ENCODE measurements around the gene ABCA5. TPM values are rescaled to one million over a fixed set of nuclear protein-coding genes. Genes with fewer than 3 reads are reported as not detected.

The ABCA5 gene
- polyA plus RNA-seq, 1 donor from 2014 or later, result 91.7 TPM

GRCh38 chr17:69326377-69327059, 415 bp downstream of the ABCA5 start:
- Histone ChIP-seq H3F3A (ENCODE audit: insufficient read depth, low read length, poor library complexity, severe bottlenecking) (no peaks in the 10 kb centered on the region), H3K27me3 (ENCODE audit: insufficient read depth, low read depth, low read length) (no peaks in the 10 kb centered on the region), H3K4me2 (ENCODE audit: low read length) (peak overlapping the region; percentile 93), H3K9ac (ENCODE audit: low read length) (peak overlapping the region; percentile 89), H4K20me1 (ENCODE audit: insufficient read depth) (no peaks in the 10 kb centered on the region), H2AFZ (ENCODE audit: low read depth, low read length) (peak overlapping the region; percentile 94), H3K27ac (ENCODE audit: low read length) (peak overlapping the region; percentile 83), H3K9me3 (ENCODE audit: low read length) (no peaks in the 10 kb centered on the region), H3K36me3 (ENCODE audit: insufficient read depth, low read length) (no peaks in the 10 kb centered on the region), H3K9me2 (ENCODE audit: insufficient read depth, low read length) (no peaks in the 10 kb centered on the region), H3K79me2 (replicated peaks; ENCODE audit: insufficient read depth, low read length) (no peaks in the 10 kb centered on the region), H3K4me3 (ENCODE audit: low read length) (peak overlapping the region; percentile 96)
- TF ChIP-seq EZH2 (IDR thresholded peaks at IDR 0.05; ENCODE audit: borderline replicate concordance, insufficient read depth, low read length, poor library complexity, severe bottlenecking) (no peak), CTCF (IDR thresholded peaks at IDR 0.05; ENCODE audit: poor library complexity, severe bottlenecking) (peak; percentile 8), EP300 (conservative IDR thresholded peaks at IDR 0.05; ENCODE audit: poor library complexity, severe bottlenecking) (peak; percentile 28)

GRCh38 chr17:69325518-69326376, 1.2 kb downstream of the ABCA5 start:
- Histone ChIP-seq H3K79me2 (replicated peaks; ENCODE audit: insufficient read depth, low read length) (no peaks in the 10 kb centered on the region), H4K20me1 (ENCODE audit: insufficient read depth) (no peaks in the 10 kb centered on the region), H3K9ac (ENCODE audit: low read length) (peak overlapping the region; percentile 89), H3K9me3 (ENCODE audit: low read length) (no peaks in the 10 kb centered on the region), H3K4me3 (ENCODE audit: low read length) (peak overlapping the region; percentile 96), H3F3A (ENCODE audit: insufficient read depth, low read length, poor library complexity, severe bottlenecking) (no peaks in the 10 kb centered on the region), H3K9me2 (ENCODE audit: insufficient read depth, low read length) (no peaks in the 10 kb centered on the region), H2AFZ (ENCODE audit: low read depth, low read length) (peak overlapping the region; percentile 94), H3K27ac (ENCODE audit: low read length) (peak overlapping the region; percentile 83), H3K4me2 (ENCODE audit: low read length) (peak overlapping the region; percentile 93), H3K36me3 (ENCODE audit: insufficient read depth, low read length) (no peaks in the 10 kb centered on the region), H3K27me3 (ENCODE audit: insufficient read depth, low read depth, low read length) (no peaks in the 10 kb centered on the region)
- TF ChIP-seq EZH2 (IDR thresholded peaks at IDR 0.05; ENCODE audit: borderline replicate concordance, insufficient read depth, low read length, poor library complexity, severe bottlenecking), result no peak
- TF ChIP-seq REST (IDR thresholded peaks at IDR 0.05; ENCODE audit: borderline replicate concordance), result peak; percentile 0

GRCh38 chr17:69323806-69324205, 3.1 kb downstream of the ABCA5 start:
- Histone ChIP-seq H3K9ac (ENCODE audit: low read length) (no peak overlapping the region), H3K9me3 (ENCODE audit: low read length) (no peaks in the 10 kb centered on the region), H3K79me2 (replicated peaks; ENCODE audit: insufficient read depth, low read length) (no peaks in the 10 kb centered on the region), H3K27me3 (ENCODE audit: insufficient read depth, low read depth, low read length) (no peaks in the 10 kb centered on the region), H3K27ac (ENCODE audit: low read length) (no peak overlapping the region), H3K4me2 (ENCODE audit: low read length) (no peak overlapping the region), H2AFZ (ENCODE audit: low read depth, low read length) (no peak overlapping the region), H3K4me3 (ENCODE audit: low read length) (no peak overlapping the region), H3F3A (ENCODE audit: insufficient read depth, low read length, poor library complexity, severe bottlenecking) (no peaks in the 10 kb centered on the region), H3K36me3 (ENCODE audit: insufficient read depth, low read length) (no peaks in the 10 kb centered on the region), H3K9me2 (ENCODE audit: insufficient read depth, low read length) (no peaks in the 10 kb centered on the region), H4K20me1 (ENCODE audit: insufficient read depth) (no peaks in the 10 kb centered on the region)
- TF ChIP-seq MXI1 (conservative IDR thresholded peaks at IDR 0.05; ENCODE audit: poor library complexity, severe bottlenecking), result no peak
- no peak for TF ChIP-seq CTCF (IDR thresholded peaks at IDR 0.05; ENCODE audit: poor library complexity, severe bottlenecking)
- no peak for TF ChIP-seq REST (IDR thresholded peaks at IDR 0.05; ENCODE audit: borderline replicate concordance)
